Right atrium auricular region (tissue), 2 donors: ENCODE results near the gene PLD3. TPM values are rescaled to one million over a fixed set of nuclear protein-coding genes. Genes with fewer than 3 reads are reported as not detected.

ENCODE experiments used
- DNase-seq: peaks from one replicate; pipeline ENCODE4 v3.0.0-alpha.2; 2019; ENCODE audit warnings: low spot score
- H3K27ac ChIP-seq, 2 donors: fragments of 200-600 bp; sonication (generic); 1 replicate in 1 of 2; 2 replicates in 1 of 2; pipeline ENCODE4 v1.5.1; 2016 to 2019
- H3K27me3 ChIP-seq, 2 donors: fragments of 200-600 bp; sonication (generic); one replicate each; pipeline versions ENCODE4 v1.5.1 to v1.6.0; 2017 to 2019
- H3K36me3 ChIP-seq: fragments of 200-600 bp; sonication (generic); one replicate; pipeline ENCODE4 v1.5.1; 2016
- H3K4me1 ChIP-seq, 2 donors: fragments of 200-600 bp; sonication (generic); one replicate each; pipeline versions ENCODE4 v1.5.1 to v1.6.0; 2017 to 2019
- H3K4me3 ChIP-seq, 2 donors: fragments of 200-600 bp; sonication (generic); 1 replicate in 1 of 2; 2 replicates in 1 of 2; pipeline ENCODE4 v1.5.1; 2017 to 2019; ENCODE audit warnings: mild to moderate bottlenecking in 1 of 2, moderate library complexity in 1 of 2
- H3K9me3 ChIP-seq, 2 donors: fragments of 200-600 bp; sonication (generic); one replicate each; pipeline ENCODE4 v1.5.1; 2019
- CTCF ChIP-seq, 2 donors: fragments of 200-600 bp; sonication (generic); IDR thresholded peaks; one replicate each; pipeline ENCODE4 v1.5.1; 2019; ENCODE audit warnings: antibody characterized with exemption in 2 of 2
- total RNA-seq, 2 donors: library from RNA; depleted of rRNA; stranded (reverse); fragments of >200 nt; gene quantifications; one replicate each; pipeline ENCODE4 v1.1.0, GENCODE V29; 2016

Gene PLD3
- 100 to 1,000 TPM; 273 to 315 TPM for total RNA-seq

GRCh38 chr19:40348125-40348913 lies at the start of gene PLD3, which contains the start of gene C19orf47:
TSS of gene PLD3 (plus strand) at chr19:40348695. CDS start at chr19:40366484, 17,789 bp downstream.
TSS of gene C19orf47 (minus strand) at chr19:40348397. CDS start at chr19:40341857, 6,540 bp downstream.
- DNase-seq, result peak; percentile 100
- Histone ChIP-seq H3K27me3 (no peaks in the 10 kb centered on the region), H3K9me3 (no peaks in the 10 kb centered on the region), H3K36me3 (no peaks in the 10 kb centered on the region), H3K4me3 (peak within 1 kb of the TSS; percentile 78 to 88), H3K27ac (peak within 1 kb of the TSS; percentile 87 to 90), H3K4me1 (peaks cover 0 to 23% of the 10 kb centered on the region in 2 donors)
- no peak for TF ChIP-seq CTCF (IDR thresholded peaks at IDR 0.05)

GRCh38 chr19:40300668-40301067 lies 47.8 kb upstream of the PLD3 start:
- no peak overlapping the region for H3K4me3 ChIP-seq
- TF ChIP-seq CTCF (IDR thresholded peaks at IDR 0.05), result no peak
- H3K27ac ChIP-seq, result no peak overlapping the region
- no peaks in the 10 kb centered on the region for H3K36me3 ChIP-seq
- no peak for DNase-seq
- no peaks in the 10 kb centered on the region for H3K4me1 ChIP-seq
- no peaks in the 10 kb centered on the region for H3K9me3 ChIP-seq
- H3K27me3 ChIP-seq, result no peaks in the 10 kb centered on the region

GRCh38 chr19:40302224-40303011 lies 46.1 kb upstream of the PLD3 start:
- DNase-seq, result no peak
- Histone ChIP-seq H3K27ac (no peak overlapping the region), H3K9me3 (no peaks in the 10 kb centered on the region), H3K27me3 (no peaks in the 10 kb centered on the region), H3K4me1 (no peaks in the 10 kb centered on the region), H3K4me3 (no peak overlapping the region), H3K36me3 (no peaks in the 10 kb centered on the region)
- no peak for TF ChIP-seq CTCF (IDR thresholded peaks at IDR 0.05)

- no peaks in the 10 kb centered on the region for H3K4me1 ChIP-seq
- H3K4me3 ChIP-seq, result no peak overlapping the region
- TF ChIP-seq CTCF (IDR thresholded peaks at IDR 0.05), result no peak
- no peaks in the 10 kb centered on the region for H3K9me3 ChIP-seq
- DNase-seq, result no peak
- no peaks in the 10 kb centered on the region for H3K27me3 ChIP-seq
- no peak overlapping the region for H3K27ac ChIP-seq
- H3K36me3 ChIP-seq, result no peaks in the 10 kb centered on the region
These were observed 44.7 kb upstream of the PLD3 start for GRCh38 chr19:40303765-40304164.

- Histone ChIP-seq H3K4me1 (no peaks in the 10 kb centered on the region), H3K36me3 (no peaks in the 10 kb centered on the region), H3K27ac (no peak overlapping the region), H3K9me3 (no peaks in the 10 kb centered on the region), H3K4me3 (no peak overlapping the region), H3K27me3 (no peaks in the 10 kb centered on the region)
- no peak for TF ChIP-seq CTCF (IDR thresholded peaks at IDR 0.05)
- no peak for DNase-seq
These were observed 44.2 kb upstream of the PLD3 start for GRCh38 chr19:40304306-40304705.
